DMS153 (cell line): ENCODE measurements around the gene CCR5AS.
"Not testable (repeated sequence)": the region's sequence is repeated elsewhere in the genome, so short reads cannot be mapped to it uniquely, and the experiment has no call there.

ENCODE experiments used
- DNase-seq: peaks from one replicate; lab custom pipeline; 2025; lab: John Stamatoyannopoulos, UW

Gene CCR5AS

DNA sequence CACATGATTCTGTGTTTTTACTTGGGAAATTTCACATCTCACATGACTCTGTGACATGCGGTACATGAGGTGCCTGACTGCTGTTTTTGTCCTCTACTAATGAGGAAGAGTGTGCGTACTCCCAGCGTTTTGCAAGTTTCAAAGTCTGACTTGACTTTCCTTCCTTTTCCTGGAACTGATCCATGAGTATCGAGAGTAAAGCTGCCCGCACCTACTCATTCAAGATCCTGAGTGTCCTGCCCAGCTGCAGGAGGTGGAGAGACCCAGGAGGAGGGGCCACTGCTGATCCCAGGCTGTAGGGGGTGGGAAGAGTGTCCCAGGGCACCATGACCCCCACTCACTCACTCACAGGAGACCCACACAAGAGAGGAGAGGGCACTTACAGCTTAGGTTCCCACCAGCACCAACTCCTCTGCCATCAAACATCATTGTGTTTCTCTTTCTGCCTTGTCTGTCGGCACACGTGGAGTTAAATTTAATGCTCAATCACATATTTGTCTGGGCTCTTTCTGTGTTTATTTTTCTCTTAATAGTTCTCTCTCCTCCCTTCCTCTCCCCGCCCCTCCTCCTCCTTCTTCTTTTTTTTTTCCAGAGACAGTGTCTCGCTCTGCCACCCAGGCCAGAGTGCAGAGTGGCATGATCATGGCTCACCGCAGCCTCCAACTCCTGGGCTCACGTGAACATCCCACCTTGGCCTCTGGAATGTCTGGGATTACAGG lies 1.4 kb downstream of the CCR5AS start:
- no peak for DNase-seq

DNA sequence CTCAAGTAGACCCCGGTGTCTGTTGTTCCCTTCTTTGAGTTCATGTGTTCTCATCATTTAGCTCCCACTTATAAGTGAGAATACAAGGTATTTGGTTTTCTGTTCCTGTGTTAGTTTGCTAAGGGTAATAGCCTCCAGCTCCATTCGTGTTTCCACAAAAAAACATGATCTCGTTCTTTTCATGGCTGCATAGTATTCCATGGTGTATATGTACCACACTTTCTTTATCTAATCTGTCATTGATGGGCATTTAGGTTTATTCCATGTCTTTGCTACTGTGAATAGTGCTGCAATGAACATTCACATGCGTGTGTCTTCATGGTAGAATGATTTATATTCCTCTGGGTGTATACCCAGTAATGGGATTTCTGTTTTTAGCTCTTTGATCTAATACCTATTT lies 4.0 kb downstream of the CCR5AS start:
- not testable (repeated sequence) for DNase-seq

DNA sequence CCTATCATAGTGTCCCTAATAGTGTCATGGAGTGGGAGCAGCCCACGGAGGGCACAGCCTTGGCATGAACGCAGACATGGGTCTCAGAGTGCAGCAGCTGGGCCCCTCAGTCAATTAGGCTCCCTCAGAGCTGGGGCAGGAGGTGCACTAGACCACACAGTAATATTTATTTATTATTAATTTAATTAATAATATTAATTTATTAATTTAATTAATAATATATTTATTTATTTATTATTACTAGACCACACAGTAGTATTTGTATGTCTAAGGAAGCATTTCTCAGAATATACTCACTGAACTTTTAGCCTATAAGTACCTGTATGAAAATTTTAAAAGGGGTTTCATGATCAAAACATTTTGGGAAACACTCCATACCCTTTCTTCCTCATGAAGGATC lies 5.3 kb downstream of the CCR5AS start:
- no peak for DNase-seq

DNA sequence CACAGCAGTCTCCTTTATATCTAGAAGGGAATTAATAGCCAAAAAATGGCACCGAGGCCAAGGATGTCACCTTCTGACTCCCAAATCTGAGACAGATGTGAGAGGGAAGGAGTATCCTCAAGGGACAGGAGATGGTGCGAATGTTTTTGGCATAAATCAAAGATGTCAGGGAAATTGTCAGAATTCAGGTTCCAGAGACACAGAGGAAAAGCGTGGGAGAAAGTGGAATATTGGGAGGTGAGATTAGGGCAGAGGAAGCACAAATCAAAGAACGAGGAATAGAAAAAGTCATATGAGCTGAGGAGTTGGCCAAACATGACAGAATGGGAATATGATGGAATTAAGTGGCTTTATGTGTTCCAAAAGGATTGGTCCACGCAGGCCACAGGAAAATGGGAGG lies 6.0 kb downstream of the CCR5AS start:
- no peak for DNase-seq

DNA sequence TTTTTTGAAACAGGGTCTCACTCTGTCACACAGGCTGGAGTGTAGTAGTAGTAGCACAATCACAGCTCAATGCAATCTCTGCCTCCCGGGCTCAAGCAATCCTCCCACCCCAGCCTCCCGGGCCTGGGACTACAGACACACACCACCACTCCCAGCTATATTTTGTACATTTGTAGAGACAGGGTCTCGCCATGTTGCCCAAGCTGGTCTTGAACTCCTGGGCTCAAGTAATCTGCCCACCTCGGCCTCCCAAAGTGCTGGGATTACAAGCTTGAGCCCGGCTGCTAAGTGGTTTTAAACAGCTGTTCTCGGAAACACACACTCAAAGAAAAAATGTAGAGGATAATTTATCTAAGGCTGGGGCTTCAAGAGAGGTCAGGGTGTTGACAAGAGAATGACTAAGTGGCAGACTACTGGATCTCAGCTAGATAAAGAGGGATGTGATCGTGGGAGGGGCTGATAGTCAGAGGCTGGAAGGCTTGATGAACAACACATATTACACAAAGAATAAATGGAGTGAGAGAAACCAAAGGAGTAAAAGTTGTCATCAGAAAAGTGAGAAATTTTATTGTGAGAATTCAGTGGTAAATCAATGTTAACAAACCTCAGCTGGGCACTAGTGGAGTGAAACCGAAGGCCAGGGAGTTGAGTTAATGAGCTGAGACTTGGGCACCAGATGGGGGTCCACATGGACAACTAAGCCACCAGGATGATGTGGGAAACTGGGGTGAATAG lies 6.7 kb downstream of the CCR5AS start:
- DNase-seq: no peak

DNA sequence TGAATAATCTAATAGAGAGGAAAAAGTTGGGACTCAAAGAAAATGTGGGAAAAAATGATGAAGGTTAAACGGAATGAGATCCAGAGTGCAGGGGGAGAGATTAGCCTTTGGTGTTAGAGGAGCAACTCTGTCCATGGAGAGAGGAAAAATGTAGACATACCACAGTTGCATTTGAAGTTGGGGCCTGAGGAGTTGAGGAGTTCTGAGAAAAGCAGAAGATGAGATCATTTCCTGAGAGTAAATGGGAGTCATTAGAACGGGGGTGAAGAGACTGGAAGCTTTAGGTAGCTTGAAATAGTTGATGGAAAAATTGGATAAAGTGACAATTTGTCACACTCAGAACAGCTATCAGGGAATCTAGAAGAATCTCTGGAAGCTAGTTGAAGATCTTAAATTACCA lies 7.3 kb downstream of the CCR5AS start:
- DNase-seq: no peak

DNA sequence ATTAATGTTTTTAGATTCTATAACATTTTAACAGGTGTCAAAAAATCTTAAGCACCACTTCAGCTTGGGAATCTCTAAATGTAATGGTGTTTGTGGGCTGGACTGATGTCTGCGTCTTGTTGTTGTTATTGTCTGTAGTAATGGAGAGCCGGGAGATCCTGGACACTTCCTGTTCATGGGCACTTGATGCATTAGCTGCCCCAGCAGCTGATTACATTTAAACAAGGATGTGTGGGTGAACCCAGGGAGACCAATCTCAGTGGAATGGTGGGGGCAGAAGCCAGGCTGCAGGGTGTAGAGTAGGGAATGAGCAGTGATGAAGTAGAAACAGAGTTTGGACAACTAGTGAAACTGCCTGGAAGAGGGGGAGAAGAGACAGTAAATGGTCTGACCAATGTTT lies 7.8 kb downstream of the CCR5AS start:
- DNase-seq: no peak

DNA sequence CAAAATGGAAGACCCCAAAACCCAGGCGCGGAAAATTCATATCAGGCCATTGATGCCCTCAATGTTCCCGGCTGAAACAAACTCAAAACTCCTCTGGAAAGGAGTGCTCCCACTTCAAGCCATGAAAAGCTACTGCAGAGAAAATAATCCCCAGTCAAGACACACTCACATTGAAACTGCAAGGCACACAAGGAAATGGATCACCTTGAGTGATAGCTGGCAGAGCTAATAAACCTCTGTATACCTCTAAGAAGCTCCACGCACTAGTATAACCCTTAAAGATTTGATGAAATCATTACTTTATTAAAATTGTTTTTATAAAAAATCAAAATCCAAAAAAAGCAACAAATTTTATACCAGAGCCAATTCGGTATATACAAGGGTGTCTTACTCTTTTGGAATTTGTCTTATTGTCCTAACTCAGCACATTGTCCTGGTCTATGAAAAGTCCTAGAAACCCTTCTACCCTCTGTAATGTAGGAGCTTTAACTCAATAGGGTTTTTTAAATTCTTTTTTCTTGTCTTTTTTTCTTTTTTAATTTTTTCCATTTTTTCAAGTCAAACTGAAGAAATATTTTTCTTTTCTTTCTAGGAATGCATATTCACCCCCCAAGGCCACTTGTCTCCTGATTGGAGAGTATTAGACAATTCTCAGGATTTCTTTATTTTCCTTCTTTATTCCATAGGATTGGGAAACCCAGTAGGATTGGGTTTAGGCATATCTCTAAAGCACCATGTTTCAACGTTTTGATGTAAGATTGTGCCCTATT lies 8.5 kb downstream of the CCR5AS start:
- DNase-seq: no peak

DNA sequence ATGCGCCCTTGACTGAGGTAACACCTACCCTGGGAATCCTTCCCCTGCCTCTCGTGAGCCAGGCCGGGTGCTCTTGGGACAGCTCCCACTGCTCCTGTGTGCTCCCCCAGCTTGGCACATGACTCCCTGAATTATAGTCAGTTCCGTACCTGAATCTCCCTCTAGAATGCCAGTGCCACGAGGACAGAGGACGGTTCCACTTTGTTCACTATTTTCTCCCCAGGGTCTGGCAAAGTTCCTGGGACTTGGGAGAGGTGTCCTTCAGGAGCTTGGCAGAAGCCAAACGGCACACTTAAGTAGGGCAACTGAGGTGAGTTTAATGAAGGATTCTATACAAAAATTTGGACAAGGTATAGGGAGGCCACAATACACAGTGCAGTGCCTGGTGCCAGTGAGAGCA lies 9.8 kb downstream of the CCR5AS start:
- DNase-seq: no peak

DNA sequence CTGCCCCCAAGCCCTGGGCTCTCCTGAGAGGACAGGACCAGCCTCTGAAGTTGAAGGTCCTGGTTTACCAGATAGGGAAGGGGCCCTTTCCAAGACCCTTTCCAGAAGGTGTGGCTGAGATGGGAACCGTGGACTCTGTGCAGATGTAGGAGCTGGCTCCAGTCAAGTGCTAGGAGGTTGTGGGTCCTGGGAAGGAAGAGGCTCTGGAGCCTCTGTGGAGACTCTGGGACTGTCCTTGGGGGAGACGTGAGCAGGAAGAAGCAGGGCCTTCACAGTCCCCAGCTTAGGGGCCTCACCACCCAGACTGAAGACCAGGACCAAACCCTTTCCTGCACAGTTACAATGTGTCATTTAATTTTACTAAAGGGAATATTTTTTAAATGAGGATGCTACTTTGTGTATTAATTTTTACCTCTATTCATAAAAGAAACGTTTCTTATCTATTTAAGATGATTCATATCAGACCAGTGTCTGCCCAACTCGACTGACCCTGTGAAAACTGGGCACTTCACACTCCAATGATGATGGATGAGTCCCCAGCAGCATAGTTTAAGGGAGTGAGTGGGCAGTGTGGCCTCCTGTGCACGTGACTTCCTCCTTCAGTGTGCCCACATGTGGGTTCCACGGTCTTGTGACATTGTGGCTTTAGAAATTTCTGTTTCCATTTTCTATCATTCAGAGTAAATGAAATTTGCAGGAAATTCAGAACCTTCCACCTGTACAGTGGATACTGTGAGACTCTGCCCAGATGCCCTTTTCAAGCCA lies 10.9 kb downstream of the CCR5AS start:
- DNase-seq: no peak

DNA sequence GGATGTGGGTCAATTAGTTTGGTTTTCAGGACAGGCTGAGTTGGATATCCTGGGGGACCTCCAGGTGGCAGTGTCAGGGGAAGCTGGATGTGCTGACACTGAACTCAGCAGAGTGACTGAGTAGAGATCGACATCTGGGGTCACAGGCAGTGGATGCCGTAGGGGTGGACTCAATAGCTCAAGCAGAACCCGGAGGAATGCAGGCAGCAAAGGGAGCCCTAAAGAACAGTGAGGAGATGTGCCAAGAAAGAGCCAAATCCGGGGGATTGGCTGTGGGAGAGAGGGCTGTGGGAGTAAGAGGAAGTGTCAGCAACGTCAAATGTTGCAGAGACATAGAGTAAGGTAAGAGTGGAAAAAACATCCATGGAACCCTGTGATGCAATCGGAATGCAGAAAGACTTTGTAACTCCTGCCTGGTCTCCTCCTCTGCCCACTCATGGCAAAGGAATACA lies 11.6 kb downstream of the CCR5AS start:
- no peak for DNase-seq

DNA sequence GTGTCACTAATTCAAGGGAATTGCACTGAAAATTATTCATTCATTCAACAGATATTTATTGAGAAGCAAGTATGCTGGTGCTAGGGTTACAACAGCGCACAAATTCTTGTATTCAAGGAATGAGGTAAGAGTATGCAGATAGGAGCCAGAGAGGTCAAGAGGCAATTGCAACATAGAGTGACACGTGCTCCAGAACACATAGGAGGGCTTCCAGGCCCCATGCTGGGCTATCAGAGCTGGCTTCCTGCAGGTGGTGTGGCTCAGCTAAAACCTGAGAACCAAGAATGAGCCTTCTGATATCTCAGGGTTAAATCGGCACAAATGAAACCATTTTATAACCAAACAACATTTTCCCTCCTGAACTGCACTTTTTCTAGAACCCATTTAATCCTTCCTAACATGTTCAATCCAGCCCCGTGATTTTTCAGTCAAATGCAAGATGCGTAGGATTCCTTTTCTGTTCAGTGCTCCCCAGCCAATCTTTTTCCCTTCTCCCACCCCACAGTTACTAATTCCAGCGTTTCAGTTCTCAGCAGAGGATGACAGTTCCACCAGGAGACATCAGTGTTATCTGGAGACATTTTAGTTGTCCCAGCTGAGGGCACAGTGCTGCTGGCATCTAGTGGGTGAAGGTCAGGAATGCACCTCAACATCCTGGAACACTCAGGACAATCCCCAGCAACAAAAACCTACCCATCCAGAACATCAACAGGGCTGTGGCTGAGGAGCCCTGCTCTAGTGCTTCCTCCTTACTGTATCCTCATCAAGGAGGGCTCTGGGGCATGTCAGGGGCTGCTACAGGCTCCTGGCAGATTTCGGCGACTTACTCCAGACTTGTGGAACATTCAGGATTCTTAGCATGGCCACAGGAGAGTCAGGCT lies 13.1 kb downstream of the CCR5AS start:
- DNase-seq: no peak

DNA sequence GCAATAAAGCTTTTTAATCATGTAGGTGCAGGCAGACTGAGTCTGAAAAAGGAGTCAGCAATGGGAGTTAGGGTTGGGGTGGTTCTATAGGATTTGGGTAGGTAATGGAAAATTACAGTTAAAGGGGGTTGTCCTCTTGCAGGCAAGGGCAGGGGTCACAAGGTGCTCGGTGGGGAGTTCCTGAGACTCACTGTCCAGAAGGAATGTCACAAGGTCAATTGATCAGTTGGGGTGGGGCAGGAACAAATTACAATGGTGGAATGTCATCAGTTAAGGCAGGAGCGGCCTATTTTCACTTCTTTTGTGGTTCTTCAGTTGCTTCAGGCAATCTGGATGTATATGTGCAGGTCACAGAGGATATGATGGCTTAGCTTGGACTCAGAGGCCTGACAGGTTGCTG lies 13.9 kb downstream of the CCR5AS start:
- no peak for DNase-seq

DNA sequence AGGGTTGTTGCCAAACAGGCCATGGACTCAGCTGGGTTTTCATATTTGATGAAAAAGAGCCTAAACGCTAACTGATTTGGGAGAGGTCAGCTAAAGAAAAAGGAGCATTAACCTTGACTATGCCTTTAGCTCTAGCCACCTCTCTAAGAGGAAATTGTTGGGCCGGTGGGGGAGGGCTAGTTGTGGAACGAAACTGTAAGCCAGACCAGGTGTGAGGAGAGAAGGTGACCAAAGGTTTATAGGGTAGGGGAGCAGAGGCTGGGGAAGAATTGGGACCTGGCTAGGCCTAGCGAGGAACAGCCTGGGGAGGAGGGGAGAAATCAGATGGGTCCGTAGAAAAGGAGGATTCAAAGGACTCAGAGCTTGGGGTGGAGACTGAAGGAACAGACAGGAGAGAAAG lies 15.3 kb downstream of the CCR5AS start:
- not testable (repeated sequence) for DNase-seq

DNA sequence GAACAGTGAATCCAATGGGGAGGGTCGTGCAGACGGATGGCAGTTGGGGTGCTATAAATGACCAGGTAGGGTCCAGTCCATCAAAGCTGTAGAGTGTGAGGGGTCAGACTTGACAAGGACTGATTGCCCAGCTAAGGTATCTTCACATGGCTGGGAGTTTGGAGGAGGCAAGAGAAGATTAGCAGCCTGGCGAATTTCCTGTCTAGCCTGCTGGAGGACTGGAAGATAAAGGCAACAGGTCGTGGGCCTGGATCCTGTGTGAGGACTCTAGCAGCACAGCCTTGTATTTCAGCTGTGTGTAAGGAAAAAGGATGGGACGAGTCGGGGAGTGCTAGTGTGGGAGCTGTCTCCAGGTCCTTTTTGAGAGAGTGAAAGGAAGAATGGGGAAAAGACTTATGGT lies 17.6 kb downstream of the CCR5AS start:
- DNase-seq: no peak

DNA sequence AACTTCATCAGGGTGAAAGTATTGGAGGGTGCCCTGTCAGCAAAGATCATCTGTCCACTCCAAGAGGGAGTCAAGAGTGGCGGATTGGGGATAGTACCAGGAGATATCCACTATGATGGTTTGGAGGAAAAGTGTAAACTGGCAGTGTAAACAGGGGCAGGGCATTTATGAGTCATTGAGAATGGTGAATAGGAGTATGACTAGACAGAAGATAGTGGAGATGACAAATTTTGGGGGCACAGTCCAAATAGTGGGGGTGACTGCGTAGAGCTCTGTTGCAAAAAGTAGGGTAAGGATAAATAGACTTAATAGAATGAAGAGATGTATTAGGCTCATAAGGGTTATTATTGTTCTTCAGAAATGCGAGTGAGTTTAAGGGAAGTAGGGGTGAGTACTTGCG lies 18.0 kb downstream of the CCR5AS start:
- not testable (repeated sequence) for DNase-seq

DNA sequence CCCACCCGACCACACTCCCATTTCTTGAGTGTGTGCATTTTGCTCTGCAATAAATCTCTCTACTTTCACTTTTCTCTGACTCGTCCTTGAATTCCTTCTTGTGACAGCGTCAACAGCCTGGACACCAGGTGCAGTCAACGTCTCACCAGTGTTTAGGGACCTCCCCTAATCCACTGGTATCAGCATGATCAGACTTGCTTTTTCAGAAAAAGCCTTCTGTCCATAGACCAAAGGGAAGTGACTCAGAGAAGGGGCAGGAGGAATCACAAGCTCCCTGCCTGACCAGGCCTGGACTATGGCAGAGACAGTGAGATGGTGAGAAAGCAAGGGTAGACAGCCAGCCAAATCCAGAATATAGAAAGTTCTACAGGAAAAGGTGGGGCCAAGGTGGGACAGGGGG lies 20.7 kb downstream of the CCR5AS start:
- no peak for DNase-seq

DNA sequence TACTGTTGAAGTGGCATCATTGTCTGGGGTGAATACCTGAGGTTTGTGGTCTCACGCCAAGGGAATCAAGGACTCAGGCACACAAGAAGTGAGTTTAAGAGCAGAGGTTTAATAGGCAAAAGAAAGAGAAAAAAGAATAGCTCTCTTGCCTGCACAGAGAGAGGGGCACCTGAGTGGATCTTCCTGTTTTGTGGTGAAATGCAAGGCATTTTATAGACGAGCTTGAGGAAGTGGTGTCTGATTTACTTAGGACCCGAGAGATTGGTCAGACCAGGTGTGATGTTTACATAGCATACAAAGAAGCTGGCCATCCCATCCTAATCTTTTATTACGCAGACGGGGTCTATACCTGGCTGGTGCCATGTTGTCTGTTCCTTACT lies 22.9 kb downstream of the CCR5AS start:
- DNase-seq: no peak

DNA sequence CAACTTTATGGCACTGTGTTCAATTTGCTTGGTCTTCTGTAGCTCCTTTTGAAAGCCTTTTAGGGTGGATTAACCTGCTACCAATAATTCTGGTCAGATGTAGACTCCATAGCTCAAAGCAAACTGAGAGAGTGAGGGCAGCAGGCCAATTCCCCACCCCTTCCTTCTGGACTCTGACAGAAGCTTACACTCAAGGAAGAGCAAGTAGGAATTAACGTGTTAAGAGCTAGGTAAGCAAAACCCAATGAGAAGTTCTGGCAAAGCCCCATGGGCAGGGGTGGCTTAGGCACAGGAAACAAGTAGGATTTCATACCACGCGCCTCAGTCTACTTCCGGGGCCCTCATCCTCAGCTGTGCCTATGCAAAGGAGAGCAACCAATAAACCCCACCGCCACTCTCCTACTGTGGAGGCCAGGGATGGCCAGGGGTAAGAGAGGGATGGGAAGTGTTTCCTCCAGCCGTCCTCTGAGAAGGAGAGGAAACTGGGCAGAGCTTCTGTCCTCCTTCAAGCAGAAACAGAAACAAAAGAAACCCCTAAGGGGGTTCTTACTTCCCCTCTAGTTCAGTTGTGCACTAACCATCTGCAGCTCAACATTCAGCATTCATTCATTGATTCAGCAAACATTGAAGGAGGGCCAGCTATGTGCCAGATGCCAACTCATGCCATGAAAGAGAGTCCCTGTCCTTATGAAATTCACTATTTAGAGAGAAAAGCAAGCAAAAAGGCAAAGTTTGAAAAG lies 23.5 kb downstream of the CCR5AS start:
- no peak for DNase-seq

DNA sequence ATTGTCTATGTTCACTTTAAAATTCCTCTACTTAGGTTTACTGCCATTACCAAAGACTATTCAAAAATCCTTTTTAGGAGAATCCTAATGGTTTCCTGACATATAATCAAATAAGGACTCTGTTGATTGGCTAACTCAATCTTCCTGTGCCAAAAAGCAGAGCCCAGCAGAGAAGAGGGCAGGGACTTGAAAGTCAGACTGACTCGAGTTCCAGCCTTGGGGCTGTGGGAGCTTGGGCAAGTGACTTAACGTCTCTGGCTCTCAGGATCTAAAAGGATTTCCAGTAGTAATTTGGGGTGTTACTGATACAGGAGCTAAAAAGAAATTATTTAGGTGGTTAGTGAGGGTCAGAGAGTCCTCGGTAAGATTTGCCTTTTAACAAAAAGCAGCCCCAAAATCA lies 25.2 kb downstream of the CCR5AS start:
- no peak for DNase-seq
